IMR-90 (cell line): ENCODE data around the gene MIS18A. TPM values are rescaled to one million over a fixed set of nuclear protein-coding genes. Genes with fewer than 3 reads are reported as not detected.

Experiments used
- ATAC-seq: fragments of 200-7000 bp; cut with Tn5 transposase; 2 replicates; pipeline ENCODE4 v1.9.1; 2020; ENCODE audit warnings: low read depth, mild to moderate bottlenecking, moderate library complexity
- BruUV-seq: library from RNA; stranded (reverse); fragments of 400-500 nt; replicated peaks from 2 replicates; lab custom pipeline; 2021; lab: Mats Ljungman, UMichigan
- CTCF ChIA-PET: fragments of 300-600 bp; formaldehyde crosslinking; extraction: SDS; loops from one replicate; lab custom pipeline; 2021; ENCODE audit warnings: antibody characterized with exemption; lab: Yijun Ruan, JAX
- POLR2A ChIA-PET: fragments of 300-600 bp; sonication (Branson Sonifier 250); formaldehyde crosslinking; loops from one replicate; lab custom pipeline; 2022; ENCODE audit warnings: antibody characterized with exemption; ENCODE audit not compliant: unreplicated experiment; lab: Charles Lee
- DNase-seq: peaks from one replicate; pipeline ENCODE4 v3.0.0; 2013
- H2AFZ ChIP-seq: replicated peaks from 2 replicates; pipeline ENCODE3; 2013; ENCODE audit warnings: low read length, mild to moderate bottlenecking; ENCODE audit not compliant: poor library complexity
- H2AK5ac ChIP-seq: 2 replicates; pipeline ENCODE4 v1.6.1; 2013; ENCODE audit warnings: low read depth, low read length, inconsistent platforms
- H2AK9ac ChIP-seq: replicated peaks from 2 replicates; pipeline ENCODE3; 2013; ENCODE audit warnings: mild to moderate bottlenecking, low read depth, low read length, moderate library complexity; ENCODE audit not compliant: poor library complexity
- H2BK120ac ChIP-seq: 2 replicates; pipeline ENCODE4 v1.6.1; 2013; ENCODE audit warnings: low read depth, low read length, inconsistent platforms
- H2BK15ac ChIP-seq: 3 replicates; pipeline ENCODE4 v1.6.1; 2013; ENCODE audit warnings: low read depth, low read length, inconsistent platforms
- H2BK20ac ChIP-seq: 2 replicates; pipeline ENCODE4 v1.6.1; 2013; ENCODE audit warnings: low read depth, mild to moderate bottlenecking, inconsistent platforms, low read length, moderate library complexity
- H2BK5ac ChIP-seq: 2 replicates; pipeline ENCODE4 v1.6.1; 2013; ENCODE audit warnings: mild to moderate bottlenecking, low read depth, low read length, inconsistent platforms; ENCODE audit not compliant: poor library complexity, severe bottlenecking
- H3K14ac ChIP-seq: replicated peaks from 2 replicates; pipeline ENCODE4 v1.6.1; 2013; ENCODE audit warnings: low read depth, low read length, inconsistent platforms
- H3K18ac ChIP-seq: 2 replicates; pipeline ENCODE4 v1.6.1; 2013; ENCODE audit warnings: low read depth, low read length, control low read depth
- H3K23ac ChIP-seq: 2 replicates; pipeline ENCODE4 v1.6.1; 2013; ENCODE audit warnings: low read depth, low read length, inconsistent platforms
- H3K27ac ChIP-seq: 2 replicates; pipeline ENCODE4 v1.5.1; 2013; ENCODE audit warnings: mild to moderate bottlenecking, control low read depth, low read length; ENCODE audit not compliant: insufficient read depth
- H3K27me3 ChIP-seq: 2 replicates; pipeline ENCODE4 v1.6.1; 2013; ENCODE audit warnings: low read length; ENCODE audit not compliant: control insufficient read depth, insufficient read depth
- H3K36me3 ChIP-seq: 2 replicates; pipeline ENCODE4 v1.6.1; 2013; ENCODE audit warnings: low read length, mixed read lengths; ENCODE audit not compliant: control insufficient read depth, insufficient read depth
- H3K4ac ChIP-seq: 2 replicates; pipeline ENCODE4 v1.6.1; 2013; ENCODE audit warnings: low read depth, low read length, inconsistent platforms
- H3K4me1 ChIP-seq: 2 replicates; pipeline ENCODE4 v1.6.1; 2013; ENCODE audit warnings: low read length, mixed read lengths; ENCODE audit not compliant: control insufficient read depth, insufficient read depth
- H3K4me2 ChIP-seq: 2 replicates; pipeline ENCODE4 v1.6.1; 2013; ENCODE audit warnings: low read depth, mild to moderate bottlenecking, control low read depth, low read length, moderate library complexity
- H3K4me3 ChIP-seq: 2 replicates; pipeline ENCODE4 v1.5.1; 2013; ENCODE audit warnings: low read depth, mild to moderate bottlenecking, control low read depth, low read length, moderate library complexity; ENCODE audit not compliant: insufficient read depth
- H3K56ac ChIP-seq: 2 replicates; pipeline ENCODE4 v1.6.1; 2013; ENCODE audit warnings: low read length, inconsistent platforms; ENCODE audit not compliant: insufficient read depth; ENCODE audit errors: extremely low read depth
- H3K79me1 ChIP-seq, 2 experiments: 2 replicates each; pipeline ENCODE4 v1.6.1; 2013; ENCODE audit warnings: low read length in 2 of 2, inconsistent platforms in 1 of 2, low read depth in 1 of 2
- H3K9ac ChIP-seq: 2 replicates; pipeline ENCODE4 v1.6.1; 2013; ENCODE audit warnings: low read depth, low read length, control low read depth
- H3K9me1 ChIP-seq: 2 replicates; pipeline ENCODE4 v1.6.1; 2013; ENCODE audit warnings: low read length, inconsistent platforms; ENCODE audit not compliant: insufficient read depth
- H3K9me3 ChIP-seq: 2 replicates; pipeline ENCODE4 v1.6.1; 2013; ENCODE audit warnings: low read length; ENCODE audit not compliant: control insufficient read depth, insufficient read depth
- H4K20me1 ChIP-seq: 2 replicates; pipeline ENCODE4 v1.6.1; 2013; ENCODE audit warnings: low read length, inconsistent platforms; ENCODE audit not compliant: insufficient read depth
- H4K5ac ChIP-seq: 2 replicates; pipeline ENCODE4 v1.6.1; 2013; ENCODE audit warnings: mild to moderate bottlenecking, low read depth, low read length, control low read depth
- H4K8ac ChIP-seq, 2 experiments: 2 replicates each; pipeline ENCODE4 v1.6.1; 2013; ENCODE audit warnings: low read depth in 2 of 2, low read length in 2 of 2, control low read depth in 1 of 2, inconsistent platforms in 1 of 2
- H4K91ac ChIP-seq: 2 replicates; pipeline ENCODE4 v1.6.1; 2013; ENCODE audit warnings: low read depth, low read length, inconsistent platforms; ENCODE audit not compliant: insufficient read depth
- CEBPB ChIP-seq: IDR thresholded peaks from 2 replicates; pipeline ENCODE4 v1.6.1; 2012; ENCODE audit warnings: low read depth, low read length, improper control_type of control experiment
- CHD1 ChIP-seq: IDR thresholded peaks from 2 replicates; pipeline ENCODE4 v1.6.1; 2012; ENCODE audit warnings: low read depth, low read length, improper control_type of control experiment
- CTCF ChIP-seq: conservative IDR thresholded peaks from 2 replicates; pipeline ENCODE4 v1.5.1; 2012; ENCODE audit warnings: mild to moderate bottlenecking, low read depth, low read length, improper control_type of control experiment
- ELK1 ChIP-seq: fragments of 150-350 bp; IDR thresholded peaks from 2 replicates; pipeline ENCODE4 v1.6.1; 2016; ENCODE audit warnings: low read depth, mild to moderate bottlenecking, low read length, moderate library complexity, borderline replicate concordance
- FOS ChIP-seq: fragments of 150-350 bp; IDR thresholded peaks from 2 replicates; pipeline ENCODE4 v1.6.1; 2016; ENCODE audit warnings: low read depth, low read length
- MAFK ChIP-seq: IDR thresholded peaks from 2 replicates; pipeline ENCODE4 v1.6.1; 2012; ENCODE audit warnings: low read depth, low read length, improper control_type of control experiment
- MAZ ChIP-seq: IDR thresholded peaks from 2 replicates; pipeline ENCODE4 v1.6.1; 2012; ENCODE audit warnings: low read depth, mild to moderate bottlenecking, low read length, improper control_type of control experiment, moderate library complexity, borderline replicate concordance
- MXI1 ChIP-seq: IDR thresholded peaks from 2 replicates; pipeline ENCODE4 v1.6.1; 2012; ENCODE audit warnings: low read depth, mild to moderate bottlenecking, low read length, moderate library complexity, borderline replicate concordance
- POLR2A ChIP-seq: IDR thresholded peaks from 2 replicates; pipeline ENCODE4 v1.6.1; 2012; ENCODE audit warnings: mild to moderate bottlenecking, low read depth, low read length
- RAD21 ChIP-seq: IDR thresholded peaks from 2 replicates; pipeline ENCODE4 v1.6.1; 2012; ENCODE audit warnings: low read length, improper control_type of control experiment
- RFX5 ChIP-seq: IDR thresholded peaks from 2 replicates; pipeline ENCODE4 v1.8.0; 2012; ENCODE audit warnings: low read depth, mild to moderate bottlenecking, low read length, moderate library complexity
- SMC3 ChIP-seq: fragments of 150-350 bp; IDR thresholded peaks from 2 replicates; pipeline ENCODE4 v1.6.1; 2016; ENCODE audit warnings: low read depth, mild to moderate bottlenecking, antibody characterized with exemption, low read length, moderate library complexity
- USF2 ChIP-seq: fragments of 150-350 bp; IDR thresholded peaks from 2 replicates; pipeline ENCODE4 v1.6.1; 2017; ENCODE audit warnings: mild to moderate bottlenecking, antibody characterized with exemption, low read length, low read depth
- WGBS, 2 experiments: methylation state at CpG; one replicate each; pipeline versions ENCODE4 v1.1.5 to v1.1.7; 2013; ENCODE audit warnings: missing lambda C conversion rate in 2 of 2; ENCODE audit not compliant: insufficient read length in 1 of 2; ENCODE audit errors: extremely low coverage in 2 of 2; 5-methylcytosine and 5-hydroxymethylcytosine counted together
- dilution Hi-C: fragments of 300-500 bp; cut with HindIII; formaldehyde crosslinking; loops from one replicate; pipeline ENCODE4 v1.14.3; 2018; ENCODE audit warnings: low sequenced_read_pairs; ENCODE audit not compliant: unreplicated experiment
- in situ Hi-C: fragments of 300-500 bp; cut with MboI; formaldehyde crosslinking; loops from 3 replicates; pipeline ENCODE4 v1.14.3; 2019; ENCODE audit warnings: low sequenced_read_pairs, inconsistent platforms, mixed read lengths
- intact Hi-C: fragments of 100-400 bp; cut with micrococcal nuclease; formaldehyde crosslinking; loops from 2 replicates; pipeline ENCODE4 v1.10.0; 2022
- polyA plus RNA-seq, 3 experiments: library from polyadenylated mRNA; depleted of rRNA; stranded (reverse); fragments of >200 nt; gene quantifications; 2 replicates each; pipeline ENCODE4 v1.2.3, GENCODE V29; 2012; ENCODE audit warnings: low replicate concordance in 1 of 3
- total RNA-seq: library from RNA; depleted of rRNA; stranded (reverse); fragments of >200 nt; gene quantifications from 2 replicates; pipeline ENCODE4 v1.2.3, GENCODE V29; 2012

The MIS18A gene
- total and polyA plus RNA-seq, 2 of the 4 experiments (the other 2 are of a cell fraction) = 4.5 to 7.6 TPM

- no peak for TF ChIP-seq CEBPB
- TF ChIP-seq RAD21 = no peak
Measured at GRCh38 chr21:32240851-32241687, 37.8 kb downstream of the MIS18A start (continued).

GRCh38 chr21:32239551-32239950 is 39.3 kb downstream of the MIS18A start:
- WGBS, 2 experiments = 80% methylated on average over 5 of the region's 8 CpGs; no CpG with 5 or more reads in 1 of the 2 experiments
- intact Hi-C loops = no loop called here
- BruUV-seq = no TSS peak
- TF ChIP-seq POLR2A (no peak), RFX5 (no peak), CEBPB (no peak), RAD21 (no peak), FOS (no peak), MAFK (no peak), ELK1 (no peak), MAZ (no peak), CHD1 (no peak), MXI1 (no peak), USF2 (no peak), SMC3 (no peak), CTCF (no peak)

More at GRCh38 chr21:32239551-32239950, 39.3 kb downstream of the MIS18A start:
- H3K4ac ChIP-seq = no peak overlapping the region
- no peak overlapping the region for H3K27ac ChIP-seq
- H4K5ac ChIP-seq = no peak overlapping the region
- H2BK20ac ChIP-seq = no peak overlapping the region
- H3K79me1 ChIP-seq = no peaks in the 10 kb centered on the region
- no peak overlapping the region for H2BK120ac ChIP-seq
- no peak for DNase-seq
- H3K9ac ChIP-seq = no peak overlapping the region
- H3K14ac ChIP-seq = no peak overlapping the region
- CTCF ChIA-PET = interaction anchor here (0.5 kb wide), 1 partner anchor 70 kb away, joined by 4 read pairs; no protein-coding TSS in a partner anchor
- H3K9me1 ChIP-seq = no peaks in the 10 kb centered on the region
- H2AK5ac ChIP-seq = no peak overlapping the region
- H4K8ac ChIP-seq = no peak overlapping the region
- no peak overlapping the region for H2BK15ac ChIP-seq
- H3K36me3 ChIP-seq = no peaks in the 10 kb centered on the region
- no peak overlapping the region for H2BK5ac ChIP-seq
- peaks cover 8% of the 10 kb centered on the region; the same call in 1 of the 2 replicates for H3K27me3 ChIP-seq
- dilution Hi-C loops = no loop called here
- no peak for ATAC-seq
- in situ Hi-C loops = no loop called here
- H4K91ac ChIP-seq = no peak overlapping the region
- H3K9me3 ChIP-seq = peaks cover 4% of the 10 kb centered on the region
- no peak overlapping the region for H3K4me2 ChIP-seq
- H3K23ac ChIP-seq = no peak overlapping the region
- H2AFZ ChIP-seq = no peak overlapping the region
- H3K4me3 ChIP-seq = no peak overlapping the region
- POLR2A ChIA-PET = no interaction called here
- H3K4me1 ChIP-seq = peaks cover 7% of the 10 kb centered on the region
- H3K56ac ChIP-seq = no peak overlapping the region
- no peak overlapping the region for H3K18ac ChIP-seq
- H4K20me1 ChIP-seq = no peaks in the 10 kb centered on the region
- no peak overlapping the region for H2AK9ac ChIP-seq
